ENCODE results near the gene GLYATL1.
A peak's percentile ranks its signal among the peaks of the same experiment; 100 is the strongest.

The GLYATL1 gene

GRCh38 chr11:58927393-58928106 lies 11.7 kb upstream of the GLYATL1 start (continued):
- TF ChIP-seq ZBTB6 (tag by site-specific recombination; IDR thresholded peaks at IDR 0.05) (peak; percentile 46; the same call in 1 of the 2 replicates), ZNF548 (tag by site-specific recombination; IDR thresholded peaks at IDR 0.05) (no peak), ZNF362 (tag by site-specific recombination; IDR thresholded peaks at IDR 0.05) (peak; percentile 80), ZNF140 (tag by site-specific recombination; IDR thresholded peaks at IDR 0.05) (no peak), ZNF174 (tag by site-specific recombination; IDR thresholded peaks at IDR 0.05) (no peak), KLF17 (tag by site-specific recombination; IDR thresholded peaks at IDR 0.05) (no peak), PBX3 (CRISPR knock-in tag; IDR thresholded peaks at IDR 0.05) (no peak), MEIS1 (CRISPR knock-in tag; IDR thresholded peaks at IDR 0.05; ENCODE audit: borderline replicate concordance) (no peak), ZNF223 (tag by site-specific recombination; IDR thresholded peaks at IDR 0.05) (no peak), ZXDB (tag by site-specific recombination; IDR thresholded peaks at IDR 0.05) (no peak), ZBTB7A (tag by site-specific recombination; IDR thresholded peaks at IDR 0.05; ENCODE audit: low read depth) (no peak), SP3 (tag by site-specific recombination; IDR thresholded peaks at IDR 0.05) (peak; percentile 24; the same call in 1 of the 2 replicates), ZNF571 (tag by site-specific recombination; IDR thresholded peaks at IDR 0.05) (no peak), BCL11A (tag by site-specific recombination; IDR thresholded peaks at IDR 0.05; ENCODE audit: low read depth) (no peak), GFI1B (tag by site-specific recombination; IDR thresholded peaks at IDR 0.05) (no peak), ZNF138 (tag by site-specific recombination; IDR thresholded peaks at IDR 0.05; ENCODE audit: borderline replicate concordance) (no peak), ZNF48 (tag by site-specific recombination; IDR thresholded peaks at IDR 0.05) (no peak), ZNF677 (tag by site-specific recombination; IDR thresholded peaks at IDR 0.05) (no peak), ZNF514 (tag by site-specific recombination; IDR thresholded peaks at IDR 0.05) (no peak), ZSCAN23 (tag by site-specific recombination; IDR thresholded peaks at IDR 0.05) (no peak), ZNF266 (tag by site-specific recombination; IDR thresholded peaks at IDR 0.05; ENCODE audit: low read depth) (no peak), ZBTB21 (tag by site-specific recombination; IDR thresholded peaks at IDR 0.05) (no peak), SP2 (tag by site-specific recombination; IDR thresholded peaks at IDR 0.05) (peak; percentile 69), ZBTB1 (tag by site-specific recombination; IDR thresholded peaks at IDR 0.05) (no peak), ZNF449 (tag by site-specific recombination; IDR thresholded peaks at IDR 0.05) (no peak), HOXC10 (CRISPR knock-in tag; IDR thresholded peaks at IDR 0.05) (no peak), GLIS2 (tag by site-specific recombination; IDR thresholded peaks at IDR 0.05) (peak; percentile 46), TSHZ1 (tag by site-specific recombination; IDR thresholded peaks at IDR 0.05; ENCODE audit: borderline replicate concordance) (no peak)
